A549 (cell line): Measurements from ENCODE around the gene ANKRD11. TPM values are rescaled to one million over a fixed set of nuclear protein-coding genes. Genes with fewer than 3 reads are reported as not detected.

ENCODE experiments used
- ATAC-seq, 2 experiments: fragments of 200-7000 bp in 1 of 2; fragments of >200 bp in 1 of 2; cut with Nextera tagmentation in 1 of 2; cut with Tn5 transposase in 1 of 2; 3 replicates each; pipeline versions ENCODE4 v1.8.0 to v1.9.1; 2018 to 2020; ENCODE audit warnings: mild to moderate bottlenecking in 1 of 2, moderate library complexity in 1 of 2
- CTCF ChIA-PET: fragments of 300-600 bp; sonication (Branson Sonifier 250); formaldehyde crosslinking; extraction: SDS; loops from one replicate; lab custom pipeline; 2021; ENCODE audit warnings: antibody characterized with exemption, inconsistent platforms; lab: Yijun Ruan, JAX
- POLR2A ChIA-PET: fragments of 350-600 bp; formaldehyde crosslinking; extraction: SDS; loops from one replicate; lab custom pipeline; 2021; ENCODE audit warnings: antibody characterized with exemption, inconsistent platforms; lab: Yijun Ruan, JAX
- DNase-seq, 2 experiments: peaks; one replicate each; pipeline versions ENCODE4 v3.0.0 to v3.0.0-alpha.2; 2011 to 2016; ENCODE audit warnings: low read depth in 1 of 2, low spot score in 1 of 2
- FAIRE-seq: peaks from 2 replicates; lab custom pipeline; 2011; peaks lifted over from hg19 to GRCh38; lab: Jason Lieb, UNC
- H3K27ac ChIP-seq, 2 experiments: fragments of >200 bp; sonication (Bioruptor Twin); formaldehyde crosslinking; 3 replicates each; pipeline ENCODE4 v1.5.1; 2016 to 2017
- H3K4me1 ChIP-seq: fragments of >200 bp; sonication (Bioruptor Twin); formaldehyde crosslinking; 3 replicates; pipeline ENCODE4 v1.6.1; 2016
- H3K4me2 ChIP-seq: fragments of >200 bp; sonication (Bioruptor Twin); formaldehyde crosslinking; 3 replicates; pipeline ENCODE4 v1.6.1; 2016
- H3K4me3 ChIP-seq: fragments of >200 bp; sonication (Bioruptor Twin); formaldehyde crosslinking; 3 replicates; pipeline ENCODE4 v1.5.1; 2016
- H3K9me3 ChIP-seq: fragments of >200 bp; sonication (Bioruptor Twin); formaldehyde crosslinking; 3 replicates; pipeline ENCODE4 v1.6.1; 2016
- BHLHE40 ChIP-seq: IDR thresholded peaks from 2 replicates; pipeline ENCODE4 v1.6.1; 2012; ENCODE audit warnings: low read depth, low read length, inconsistent platforms
- CBX8 ChIP-seq: fragments of 200-600 bp; sonication (generic); IDR thresholded peaks from 2 replicates; pipeline ENCODE4 v1.6.1; 2016
- EP300 ChIP-seq, 2 experiments: fragments of >200 bp; sonication (Bioruptor Twin); formaldehyde crosslinking; IDR thresholded peaks; 2 replicates in 1 of 2; 3 replicates in 1 of 2; pipeline ENCODE4 v1.6.1; 2016 to 2017
- ESRRA ChIP-seq: fragments of 150-350 bp; IDR thresholded peaks from 2 replicates; pipeline ENCODE4 v1.6.1; 2014; ENCODE audit warnings: mild to moderate bottlenecking, low read length, borderline replicate concordance
- FOSL2 ChIP-seq, 2 experiments: fragments of 450-650 bp in 1 of 2; fragments of >200 bp in 1 of 2; sonication (Bioruptor Twin) in 1 of 2; formaldehyde crosslinking; IDR thresholded peaks; 2 replicates each; pipeline versions ENCODE4 v1.5.0 to v1.6.1; 2016 to 2020; ENCODE audit warnings: mild to moderate bottlenecking in 1 of 2, moderate library complexity in 1 of 2
- FOXS1 ChIP-seq: fragments of 250-450 bp; sonication (Bioruptor Pico); IDR thresholded peaks from 2 replicates; pipeline ENCODE4 v1.5.0; 2020; ENCODE audit warnings: mild to moderate bottlenecking, moderate library complexity
- HDAC2 ChIP-seq: fragments of 200-600 bp; sonication (generic); IDR thresholded peaks from 2 replicates; pipeline ENCODE4 v1.6.1; 2016
- HES2 ChIP-seq: fragments of >200 bp; sonication (Bioruptor Twin); formaldehyde crosslinking; IDR thresholded peaks from 2 replicates; pipeline ENCODE4 v1.6.1; 2016
- HEYL ChIP-seq: fragments of 250-450 bp; sonication (Bioruptor Pico); IDR thresholded peaks from 2 replicates; pipeline ENCODE4 v1.8.0; 2021; ENCODE audit warnings: mild to moderate bottlenecking, moderate library complexity
- HOXB5 ChIP-seq: fragments of 250-450 bp; sonication (Bioruptor Pico); IDR thresholded peaks from 2 replicates; pipeline ENCODE4 v1.5.0; 2020; ENCODE audit warnings: mild to moderate bottlenecking, moderate library complexity
- JUN ChIP-seq, 2 experiments: fragments of >200 bp; sonication (Bioruptor Twin); formaldehyde crosslinking; IDR thresholded peaks; 2 replicates in 1 of 2; 3 replicates in 1 of 2; pipeline ENCODE4 v1.6.1; 2016 to 2017
- JUNB ChIP-seq: fragments of >200 bp; sonication (Bioruptor Twin); formaldehyde crosslinking; IDR thresholded peaks from 2 replicates; pipeline ENCODE4 v1.6.1; 2016
- MAX ChIP-seq: IDR thresholded peaks from 2 replicates; pipeline ENCODE4 v1.6.1; 2012
- NFE2L2 ChIP-seq: fragments of 150-350 bp; conservative IDR thresholded peaks from 2 replicates; pipeline ENCODE4 v1.6.1; 2014; ENCODE audit warnings: low read length
- NPAS2 ChIP-seq: fragments of 250-450 bp; sonication (Bioruptor Pico); IDR thresholded peaks from 2 replicates; pipeline ENCODE4 v1.8.0; 2022; ENCODE audit warnings: mild to moderate bottlenecking, moderate library complexity, borderline replicate concordance
- POLR2A ChIP-seq: IDR thresholded peaks from 2 replicates; pipeline ENCODE4 v1.6.1; 2012; ENCODE audit warnings: mild to moderate bottlenecking, low read length
- POLR2AphosphoS2 ChIP-seq: conservative IDR thresholded peaks from 2 replicates; pipeline ENCODE4 v1.6.1; 2012; ENCODE audit warnings: low read length, improper control_type of control experiment, inconsistent platforms
- RAD21 ChIP-seq, 2 experiments: fragments of >200 bp in 1 of 2; sonication (Bioruptor Twin) in 1 of 2; formaldehyde crosslinking in 1 of 2; IDR thresholded peaks in 1 of 2; conservative IDR thresholded peaks in 1 of 2; 2 replicates in 1 of 2; 3 replicates in 1 of 2; pipeline ENCODE4 v1.6.1; 2012 to 2018; ENCODE audit warnings: inconsistent platforms in 1 of 2
- RCOR1 ChIP-seq: fragments of 150-350 bp; IDR thresholded peaks from 2 replicates; pipeline ENCODE4 v1.6.1; 2014; ENCODE audit warnings: antibody characterized with exemption, low read length, low read depth
- RNF2 ChIP-seq: fragments of 200-600 bp; sonication (generic); IDR thresholded peaks from 2 replicates; pipeline ENCODE4 v1.6.1; 2016; ENCODE audit warnings: low read depth, mild to moderate bottlenecking, antibody characterized with exemption, moderate library complexity, borderline replicate concordance
- TFCP2L1 ChIP-seq: fragments of 250-450 bp; sonication (Bioruptor Pico); IDR thresholded peaks from 2 replicates; pipeline ENCODE4 v1.5.0; 2021; ENCODE audit warnings: mild to moderate bottlenecking
- TP53 ChIP-seq: fragments of 250-450 bp; sonication (Bioruptor Pico); IDR thresholded peaks from 2 replicates; pipeline ENCODE4 v1.5.0; 2021; ENCODE audit warnings: mild to moderate bottlenecking, moderate library complexity
- USF2 ChIP-seq: fragments of 450-650 bp; IDR thresholded peaks from 2 replicates; pipeline ENCODE4 v1.6.1; 2014; ENCODE audit warnings: antibody characterized with exemption
- ZNF302 ChIP-seq: fragments of 250-450 bp; sonication (Bioruptor Pico); IDR thresholded peaks from 2 replicates; pipeline ENCODE4 v1.9.0; 2021; ENCODE audit warnings: inconsistent platforms, mild to moderate bottlenecking, moderate library complexity
- ZSCAN20 ChIP-seq: fragments of 250-450 bp; sonication (Bioruptor Pico); IDR thresholded peaks from 2 replicates; pipeline ENCODE4 v1.8.0; 2022; ENCODE audit warnings: mild to moderate bottlenecking, moderate library complexity
- WGBS: methylation state at CpG from one replicate; pipeline ENCODE4 v1.1.6; 2017; ENCODE audit errors: missing lambda C conversion rate; 5-methylcytosine and 5-hydroxymethylcytosine counted together
- polyA plus RNA-seq, 4 experiments: library from polyadenylated mRNA; depleted of rRNA in 3 of 4; stranded (reverse); fragments of >200 nt; fragmentation: RNase III in 1 of 4; extraction: RNeasy Plus Mini Kit Qiagen cat#74134 plus additional on column Dnase treatment in 1 of 4; gene quantifications; 2 replicates in 3 of 4; 3 replicates in 1 of 4; pipeline ENCODE4 v1.2.3, GENCODE V29; 2011 to 2017

The ANKRD11 gene
- polyA plus RNA-seq, 2 of the 4 experiments (the other 2 are of a cell fraction), result 53.6 to 54.9 TPM

- FAIRE-seq (no peak), ATAC-seq (no peak), DNase-seq (no peak)
- no peak overlapping the region for H3K4me3 ChIP-seq
- no peak for TF ChIP-seq FOSL2 (IDR thresholded peaks at IDR 0.05)
- 0 out of 2 replicates have a peak, but pooled peaks have one; percentile 6 for TF ChIP-seq FOSL2 (CRISPR knock-in tag; IDR thresholded peaks at IDR 0.05)
- no peak for TF ChIP-seq HDAC2
- ChIA-PET POLR2A (interaction anchor here (0.6 kb wide), 1 partner anchor 8 kb away, joined by 3 read pairs; no protein-coding TSS in a partner anchor), CTCF (interaction anchor here (0.8 to 1.1 kb wide), 2 partner anchors 12 to 51 kb away, joined by 3 to 4 read pairs; no protein-coding TSS in a partner anchor)
- H3K4me1 ChIP-seq, result no peaks in the 10 kb centered on the region
- H3K27ac ChIP-seq, result no peak overlapping the region
- no peak overlapping the region for H3K4me2 ChIP-seq
- WGBS, result 33% methylated on average over 3 of the region's 3 CpGs
- H3K9me3 ChIP-seq, result peaks cover 54% of the 10 kb centered on the region
Observed at GRCh38 chr16:89237733-89238132, 252.6 kb downstream of the ANKRD11 start.

- TF ChIP-seq ESRRA (no peak), MAX (no peak), CBX8 (no peak), POLR2AphosphoS2 (no peak), NPAS2 (CRISPR knock-in tag) (no peak), RNF2 (no peak), TP53 (CRISPR knock-in tag) (no peak), JUNB (no peak), HEYL (no peak), BHLHE40 (no peak)
- Histone ChIP-seq H3K4me3 (no peak overlapping the region), H3K27ac (no peak overlapping the region), H3K9me3 (peaks cover 77% of the 10 kb centered on the region), H3K4me2 (no peak overlapping the region), H3K4me1 (no peaks in the 10 kb centered on the region)
- ChIA-PET CTCF (no interaction called here), POLR2A (no interaction called here)
- FAIRE-seq (no peak), ATAC-seq (no peak), DNase-seq (no peak)
- WGBS, result 94% methylated on average over 16 of the region's 16 CpGs
Observed at GRCh38 chr16:89233678-89234490, 256.5 kb downstream of the ANKRD11 start.

- Histone ChIP-seq H3K4me1 (no peaks in the 10 kb centered on the region), H3K9me3 (peaks cover 92% of the 10 kb centered on the region), H3K27ac (no peak overlapping the region), H3K4me2 (no peak overlapping the region), H3K4me3 (no peak overlapping the region)
- DNase-seq, result no peak
- POLR2A ChIA-PET, result no interaction called here
- no peak for ATAC-seq
- CTCF ChIA-PET, result interaction anchor here (0.6 to 0.8 kb wide), 2 partner anchors 23 to 429 kb away, joined by 3 read pairs; no protein-coding TSS in a partner anchor
- FAIRE-seq, result no peak
- TF ChIP-seq RAD21 (conservative IDR thresholded peaks at IDR 0.05 in 1 of 2, IDR thresholded peaks at IDR 0.05 in 1 of 2) (no peak), RCOR1 (no peak), JUN (IDR thresholded peaks at IDR 0.05) (no peak), HES2 (no peak), POLR2AphosphoS2 (no peak), ZSCAN20 (CRISPR knock-in tag) (no peak), FOXS1 (CRISPR knock-in tag) (no peak), EP300 (IDR thresholded peaks at IDR 0.05) (no peak), TP53 (CRISPR knock-in tag) (no peak), USF2 (no peak), ZNF302 (no peak), TFCP2L1 (no peak), HDAC2 (no peak), POLR2A (no peak), NFE2L2 (no peak), HOXB5 (no peak), HEYL (no peak)
- 90% methylated on average over 2 of the region's 2 CpGs for WGBS
Observed at GRCh38 chr16:89232107-89232506, 258.3 kb downstream of the ANKRD11 start.
